ENCODE data around the gene YBEY. TPM values are rescaled to one million over a fixed set of nuclear protein-coding genes. Genes with fewer than 3 reads are reported as not detected.

Gene YBEY
- total RNA-seq, 1 donor from 2014 or later, result 16.2 TPM

DNA sequence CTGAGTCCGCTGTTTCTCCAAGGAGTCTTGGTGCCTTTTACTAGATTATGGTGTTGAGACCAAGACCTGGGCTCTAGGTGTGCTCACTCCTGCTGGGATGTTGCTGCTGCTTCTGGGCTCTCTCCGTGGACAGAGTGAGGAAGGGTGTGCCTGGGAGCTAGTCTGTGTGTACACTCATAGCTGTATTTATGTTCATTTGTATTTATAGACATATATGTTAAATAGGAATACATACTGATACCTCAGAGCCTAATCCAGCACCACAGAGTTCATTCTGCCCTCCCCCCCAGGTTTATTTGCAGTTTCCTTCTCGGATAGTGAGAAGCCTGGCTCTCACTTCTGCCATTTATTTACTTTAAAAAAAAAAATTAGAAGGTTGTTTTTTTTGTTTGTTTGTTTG lies 50.5 kb downstream of the YBEY start:
- no peaks in the 10 kb centered on the region for H3K27me3 Mint-ChIP-seq
- DNase-seq, result no peak
- H3K4me3 Mint-ChIP-seq, result no peak overlapping the region
- peaks cover 51% of the 10 kb centered on the region for H3K36me3 Mint-ChIP-seq (ENCODE audit: low read depth)
- H3K27ac Mint-ChIP-seq, result no peak overlapping the region
- intact Hi-C loops (cut with micrococcal nuclease), result no loop called here
- peaks cover 3% of the 10 kb centered on the region for H3K4me1 Mint-ChIP-seq
- H3K9me3 Mint-ChIP-seq, result no peaks in the 10 kb centered on the region

DNA sequence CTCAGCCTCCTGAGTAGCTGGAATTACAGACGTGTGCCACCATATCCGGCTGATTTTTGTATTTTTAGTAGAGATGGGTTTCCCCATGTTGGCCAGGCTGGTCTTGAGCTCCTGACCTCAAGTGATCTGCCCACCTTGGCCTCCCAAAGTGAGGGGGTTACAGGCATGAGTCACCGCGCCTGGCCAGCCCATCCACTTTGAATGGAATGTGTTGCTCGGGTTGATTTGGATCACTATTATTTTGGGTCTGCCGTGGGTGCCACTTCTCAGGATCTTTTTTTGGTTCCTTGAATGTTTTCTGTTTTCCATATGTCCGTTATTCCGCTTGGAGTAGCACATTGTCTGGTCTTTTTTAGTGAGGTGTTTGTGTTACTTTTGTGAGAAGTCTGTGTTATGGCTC lies 54.9 kb downstream of the YBEY start:
- intact Hi-C loops (cut with micrococcal nuclease), result no loop called here
- H3K4me3 Mint-ChIP-seq, result no peak overlapping the region
- H3K27ac Mint-ChIP-seq, result no peak overlapping the region
- H3K27me3 Mint-ChIP-seq, result no peaks in the 10 kb centered on the region
- DNase-seq, result no peak
- H3K4me1 Mint-ChIP-seq, result peaks cover 3% of the 10 kb centered on the region
- H3K9me3 Mint-ChIP-seq, result no peaks in the 10 kb centered on the region
- H3K36me3 Mint-ChIP-seq (ENCODE audit: low read depth), result peaks cover 51% of the 10 kb centered on the region

DNA sequence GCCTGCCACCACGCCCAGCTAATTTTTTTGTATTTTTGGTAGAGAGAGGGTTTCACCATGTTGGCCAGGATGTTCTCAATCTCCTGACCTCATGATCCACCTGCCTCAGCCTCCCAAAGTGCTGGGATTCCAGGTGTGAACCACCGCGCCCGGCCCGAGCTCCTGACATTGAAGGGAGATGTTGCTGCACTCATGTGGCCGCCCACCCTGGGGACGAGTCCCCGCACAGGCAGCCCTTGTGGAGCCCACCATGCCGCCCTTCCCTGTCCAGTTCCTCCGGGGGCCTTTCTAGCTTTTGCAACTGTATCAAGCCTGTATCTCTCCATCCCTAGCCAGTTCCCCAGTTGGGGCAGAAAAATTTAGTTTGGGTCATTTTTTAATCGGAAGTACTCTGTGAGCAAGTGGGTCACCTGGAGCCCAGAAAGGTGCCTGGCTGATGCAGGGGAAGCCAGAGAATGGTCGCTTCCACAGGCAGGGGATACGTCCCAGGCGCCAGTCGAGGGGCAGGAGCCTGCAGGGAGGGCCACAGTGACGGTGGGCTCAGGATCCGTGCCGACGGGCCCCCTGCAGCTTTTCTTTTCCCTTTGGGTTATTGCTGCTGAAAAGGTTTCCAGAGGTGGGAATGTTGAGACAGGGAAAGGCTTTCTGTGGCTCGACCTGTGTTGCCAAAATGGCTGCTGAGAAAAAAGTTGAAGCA lies 58.2 kb downstream of the YBEY start:
- no peak overlapping the region for H3K4me3 Mint-ChIP-seq
- H3K9me3 Mint-ChIP-seq, result no peaks in the 10 kb centered on the region
- H3K4me1 Mint-ChIP-seq, result peaks cover 3% of the 10 kb centered on the region
- intact Hi-C loops (cut with micrococcal nuclease), result no loop called here
- H3K27me3 Mint-ChIP-seq, result no peaks in the 10 kb centered on the region
- H3K36me3 Mint-ChIP-seq (ENCODE audit: low read depth), result peaks cover 49% of the 10 kb centered on the region
- no peak overlapping the region for H3K27ac Mint-ChIP-seq
- no peak for DNase-seq

DNA sequence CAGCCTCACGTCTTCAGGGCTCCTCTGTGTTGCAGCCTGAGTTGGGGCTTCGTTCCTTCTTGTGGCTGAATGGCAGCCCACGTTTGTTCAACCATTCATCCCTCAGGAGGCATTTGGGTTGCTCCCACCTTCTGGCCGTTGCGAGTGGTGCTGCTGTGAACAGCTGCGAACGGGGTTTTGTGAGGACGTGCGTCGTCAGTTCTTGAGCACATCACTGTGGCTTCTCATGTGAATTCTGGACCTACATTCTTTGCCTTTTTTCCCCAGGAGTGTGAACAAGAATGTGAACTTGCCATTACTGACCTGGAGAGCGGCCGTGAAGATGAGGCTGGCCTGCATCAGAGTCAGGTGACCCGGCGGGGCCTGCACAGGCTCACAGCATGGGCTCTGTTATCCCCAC lies 59.7 kb downstream of the YBEY start:
- Mint-ChIP-seq H3K4me3 (no peak overlapping the region), H3K27me3 (no peaks in the 10 kb centered on the region), H3K36me3 (ENCODE audit: low read depth) (peaks cover 45% of the 10 kb centered on the region), H3K9me3 (no peaks in the 10 kb centered on the region), H3K27ac (no peak overlapping the region), H3K4me1 (no peaks in the 10 kb centered on the region)
- intact Hi-C loops (cut with micrococcal nuclease), result no loop called here
- no peak for DNase-seq

DNA sequence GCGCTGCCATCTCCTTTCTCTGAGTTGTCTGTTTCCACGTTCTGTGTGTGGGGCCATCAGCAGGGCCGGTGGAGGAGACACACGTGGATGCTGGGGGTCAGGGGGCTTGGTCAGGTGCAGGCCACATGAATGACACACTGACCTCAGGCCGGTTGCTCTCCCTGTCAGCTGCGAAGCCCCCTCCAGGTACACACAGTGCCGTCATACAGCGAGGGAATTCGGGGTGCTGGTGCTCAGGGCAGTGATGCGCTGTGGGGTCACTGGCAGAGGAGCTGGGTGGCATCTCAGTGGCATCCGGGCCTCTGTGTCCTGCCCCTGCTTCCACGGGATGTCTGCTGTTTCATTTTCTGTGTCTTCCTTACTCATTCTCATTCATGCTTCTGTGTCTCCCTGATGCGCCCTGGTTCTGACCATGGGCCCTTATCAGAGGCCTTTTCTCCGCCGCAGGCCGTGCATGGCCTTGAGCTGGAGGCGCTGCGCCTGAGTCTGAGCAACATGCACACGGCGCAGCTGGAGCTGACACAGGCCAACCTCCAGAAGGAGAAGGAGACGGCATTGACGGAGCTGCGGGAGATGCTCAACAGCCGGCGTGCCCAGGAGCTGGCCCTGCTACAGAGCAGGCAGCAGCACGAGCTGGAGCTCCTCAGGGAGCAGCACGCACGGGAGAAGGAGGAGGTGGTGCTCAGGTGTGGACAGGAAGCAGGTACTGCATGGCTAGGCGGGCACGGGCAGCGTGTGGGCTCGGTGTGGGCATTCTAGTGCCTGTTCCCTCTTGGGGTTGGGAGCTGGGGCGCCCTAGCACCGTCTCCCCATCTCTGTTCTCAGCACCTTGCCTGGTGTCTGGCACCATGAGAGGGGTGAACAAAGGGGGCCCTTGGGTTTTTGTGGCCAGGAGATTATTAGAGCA lies 60.4 kb downstream of the YBEY start:
- no peak overlapping the region for H3K4me3 Mint-ChIP-seq
- intact Hi-C loops (cut with micrococcal nuclease), result no loop called here
- H3K9me3 Mint-ChIP-seq, result no peaks in the 10 kb centered on the region
- H3K27me3 Mint-ChIP-seq, result no peaks in the 10 kb centered on the region
- H3K27ac Mint-ChIP-seq, result no peak overlapping the region
- DNase-seq, result no peak
- H3K36me3 Mint-ChIP-seq (ENCODE audit: low read depth), result peaks cover 49% of the 10 kb centered on the region
- no peaks in the 10 kb centered on the region for H3K4me1 Mint-ChIP-seq

DNA sequence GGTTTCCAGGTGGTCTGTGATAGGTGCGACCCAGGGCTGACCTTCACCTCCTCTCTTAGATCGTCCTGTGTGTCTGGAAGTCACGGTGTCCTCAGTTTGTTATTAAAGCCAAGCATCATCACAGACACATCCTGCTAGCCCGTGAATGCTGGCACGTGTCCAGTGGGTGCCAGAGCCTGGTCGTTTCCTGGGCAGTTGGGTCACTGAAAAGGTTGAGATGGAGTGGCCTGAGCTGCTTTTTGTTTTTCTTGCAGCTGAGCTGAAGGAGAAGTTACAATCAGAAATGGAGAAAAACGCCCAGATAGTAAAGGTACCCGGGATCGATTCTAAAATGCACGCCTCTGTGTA lies 61.0 kb downstream of the YBEY start:
- H3K4me3 Mint-ChIP-seq, result no peak overlapping the region
- intact Hi-C loops (cut with micrococcal nuclease), result no loop called here
- H3K36me3 Mint-ChIP-seq (ENCODE audit: low read depth), result peaks cover 49% of the 10 kb centered on the region
- no peaks in the 10 kb centered on the region for H3K4me1 Mint-ChIP-seq
- DNase-seq, result no peak
- H3K27me3 Mint-ChIP-seq, result no peaks in the 10 kb centered on the region
- H3K9me3 Mint-ChIP-seq, result no peaks in the 10 kb centered on the region
- H3K27ac Mint-ChIP-seq, result no peak overlapping the region

Other genes with a start within 250 kb of the YBEY start
- 2.0 and 2.3 TPM in 2 replicates for gene COL6A2, start 188.2 kb upstream of the YBEY start, total RNA-seq
- gene FTCD, start 130.8 kb upstream of the YBEY start, total RNA-seq, result 0.30 and 0.43 TPM in 2 replicates
- 10.8 and 12.0 TPM in 2 replicates for gene SPATC1L, start 101.9 kb upstream of the YBEY start, total RNA-seq
- gene LSS, start 57.6 kb upstream of the YBEY start, total RNA-seq, result 19.7 and 23.1 TPM in 2 replicates
- gene MCM3AP, start 731 bp upstream of the YBEY start, total RNA-seq, result 129 and 138 TPM in 2 replicates
- gene C21orf58, start 37.5 kb downstream of the YBEY start, total RNA-seq, result 28.4 and 33.4 TPM in 2 replicates
- 52.0 and 61.2 TPM in 2 replicates for gene PCNT, start 37.8 kb downstream of the YBEY start, total RNA-seq
- 30.5 and 31.3 TPM in 2 replicates for gene DIP2A, start 172.5 kb downstream of the YBEY start, total RNA-seq